H9 (cell line): ENCODE results near the gene HAGH. TPM values are rescaled to one million over a fixed set of nuclear protein-coding genes. Genes with fewer than 3 reads are reported as not detected.

Experiments
- DNase-seq: peaks from one replicate; pipeline ENCODE4 v3.0.0-alpha.2; 2017
- H2AFZ ChIP-seq: one replicate; pipeline ENCODE4 v1.6.1; 2013; ENCODE audit warnings: mild to moderate bottlenecking, low read length, control low read depth, moderate library complexity
- H2AK5ac ChIP-seq: 2 replicates; pipeline ENCODE4 v1.6.1; 2013; ENCODE audit warnings: low read length, control low read depth, mixed read lengths; ENCODE audit not compliant: insufficient read length
- H2BK120ac ChIP-seq: one replicate; pipeline ENCODE4 v1.6.1; 2013; ENCODE audit warnings: low read depth, mild to moderate bottlenecking, low read length, control low read depth, inconsistent platforms; ENCODE audit not compliant: poor library complexity, severe bottlenecking
- H2BK12ac ChIP-seq: 2 replicates; pipeline ENCODE4 v1.6.1; 2013; ENCODE audit warnings: low read length, control low read depth, mixed read lengths, low read depth; ENCODE audit not compliant: insufficient read length
- H2BK15ac ChIP-seq: 2 replicates; pipeline ENCODE4 v1.6.1; 2013; ENCODE audit warnings: low read depth, low read length, control low read depth
- H2BK20ac ChIP-seq: one replicate; pipeline ENCODE4 v1.6.1; 2013; ENCODE audit warnings: low read depth, mild to moderate bottlenecking, low read length, control low read depth, inconsistent platforms; ENCODE audit not compliant: poor library complexity, severe bottlenecking
- H2BK5ac ChIP-seq: 2 replicates; pipeline ENCODE4 v1.6.1; 2013; ENCODE audit warnings: low read length, control low read depth, mixed read lengths; ENCODE audit not compliant: insufficient read length
- H3K14ac ChIP-seq: 2 replicates; pipeline ENCODE4 v1.6.1; 2013; ENCODE audit warnings: low read length, control low read depth; ENCODE audit not compliant: insufficient read depth
- H3K18ac ChIP-seq: 2 replicates; pipeline ENCODE4 v1.6.1; 2013; ENCODE audit warnings: low read depth, mild to moderate bottlenecking, mixed read lengths, low read length, control low read depth; ENCODE audit not compliant: insufficient read length
- H3K23ac ChIP-seq: 2 replicates; pipeline ENCODE4 v1.6.1; 2013; ENCODE audit warnings: low read length, control low read depth, mixed read lengths, low read depth; ENCODE audit not compliant: insufficient read length
- H3K23me2 ChIP-seq: 2 replicates; pipeline ENCODE4 v1.6.1; 2013; ENCODE audit warnings: low read depth, mild to moderate bottlenecking, mixed read lengths, low read length, control low read depth; ENCODE audit not compliant: insufficient read length, poor library complexity, severe bottlenecking
- H3K27ac ChIP-seq: 2 replicates; pipeline ENCODE4 v1.5.1; 2013; ENCODE audit warnings: low read length, control low read depth, mixed read lengths, low read depth; ENCODE audit not compliant: insufficient read length
- H3K27me3 ChIP-seq: 2 replicates; pipeline ENCODE4 v1.6.1; 2013; ENCODE audit warnings: low read length, control low read depth, inconsistent platforms; ENCODE audit not compliant: insufficient read depth
- H3K4ac ChIP-seq: 2 replicates; pipeline ENCODE4 v1.6.1; 2013; ENCODE audit warnings: low read depth, mild to moderate bottlenecking, control low read depth, inconsistent platforms, low read length, moderate library complexity
- H3K4me1 ChIP-seq: 2 replicates; pipeline ENCODE4 v1.6.1; 2013; ENCODE audit warnings: low read length, control low read depth, inconsistent platforms; ENCODE audit not compliant: insufficient read depth
- H3K4me2 ChIP-seq: 2 replicates; pipeline ENCODE4 v1.6.1; 2013; ENCODE audit warnings: low read length, control low read depth, mixed read lengths; ENCODE audit not compliant: insufficient read length, insufficient read depth
- H3K56ac ChIP-seq: 2 replicates; pipeline ENCODE4 v1.6.1; 2013; ENCODE audit warnings: low read depth, mild to moderate bottlenecking, mixed read lengths, low read length, control low read depth; ENCODE audit not compliant: insufficient read length
- H3K79me1 ChIP-seq: 2 replicates; pipeline ENCODE4 v1.6.1; 2013; ENCODE audit warnings: low read depth, mild to moderate bottlenecking, moderate library complexity, low read length, control low read depth, inconsistent platforms; ENCODE audit not compliant: insufficient read depth, poor library complexity, severe bottlenecking
- H3K79me2 ChIP-seq: 2 replicates; pipeline ENCODE4 v1.6.1; 2013; ENCODE audit warnings: low read length, control low read depth, inconsistent platforms; ENCODE audit not compliant: insufficient read depth
- H3K9ac ChIP-seq: 2 replicates; pipeline ENCODE4 v1.6.1; 2013; ENCODE audit warnings: low read length, control low read depth, mixed read lengths; ENCODE audit not compliant: insufficient read length; ENCODE audit errors: extremely low read depth
- H3K9me3 ChIP-seq: one replicate; pipeline ENCODE4 v1.6.1; 2013; ENCODE audit warnings: low read depth, low read length, inconsistent platforms; ENCODE audit not compliant: control insufficient read depth
- H3T11ph ChIP-seq: one replicate; pipeline ENCODE4 v1.6.1; 2013; ENCODE audit warnings: mild to moderate bottlenecking, low read length, control low read depth, inconsistent platforms
- H4K20me1 ChIP-seq: one replicate; pipeline ENCODE4 v1.6.1; 2013; ENCODE audit not compliant: control insufficient read depth, insufficient read length, insufficient read depth
- H4K5ac ChIP-seq: 2 replicates; pipeline ENCODE4 v1.6.1; 2013; ENCODE audit warnings: low read depth, mild to moderate bottlenecking, mixed read lengths, low read length, control low read depth; ENCODE audit not compliant: insufficient read length
- H4K8ac ChIP-seq: replicated peaks from 2 replicates; pipeline ENCODE4 v1.6.1; 2013; ENCODE audit warnings: low read length, control low read depth, mixed read lengths, low read depth; ENCODE audit not compliant: insufficient read length
- H4K91ac ChIP-seq: 2 replicates; pipeline ENCODE4 v1.6.1; 2013; ENCODE audit warnings: low read depth, mild to moderate bottlenecking, moderate library complexity, mixed read lengths, low read length, control low read depth; ENCODE audit not compliant: insufficient read length
- H3K27ac Mint-ChIP-seq, 3 experiments: 2 replicates in 2 of 3; 3 replicates in 1 of 3; pipeline ENCODE4 v1.8.0; 2020 to 2021; ENCODE audit warnings: mixed read lengths in 3 of 3, mild to moderate bottlenecking in 1 of 3, moderate library complexity in 1 of 3
- H3K27me3 Mint-ChIP-seq: 2 replicates; pipeline ENCODE4 v1.8.0; 2021; ENCODE audit warnings: low read depth, mild to moderate bottlenecking, moderate library complexity, mixed read lengths
- H3K36me3 Mint-ChIP-seq, 3 experiments: 2 replicates in 2 of 3; 3 replicates in 1 of 3; pipeline ENCODE4 v1.8.0; 2020 to 2021; ENCODE audit warnings: low read depth in 3 of 3, mixed read lengths in 3 of 3; ENCODE audit not compliant: insufficient read depth in 1 of 3
- H3K4me1 Mint-ChIP-seq, 2 experiments: 2 replicates each; pipeline ENCODE4 v1.8.0; 2020; ENCODE audit warnings: mixed read lengths in 2 of 2
- H3K4me3 Mint-ChIP-seq, 2 experiments: 2 replicates in 1 of 2; 3 replicates in 1 of 2; pipeline ENCODE4 v1.8.0; 2020 to 2021; ENCODE audit warnings: mild to moderate bottlenecking in 2 of 2, mixed read lengths in 2 of 2, moderate library complexity in 1 of 2
- H3K9me3 Mint-ChIP-seq, 2 experiments: 2 replicates in 1 of 2; 3 replicates in 1 of 2; pipeline ENCODE4 v1.8.0; 2020; ENCODE audit warnings: mild to moderate bottlenecking in 2 of 2, mixed read lengths in 2 of 2, moderate library complexity in 1 of 2
- WGBS: extraction: QIAGEN DNeasy Blood & Tissue Kit; methylation state at CpG from one replicate; pipeline ENCODE4 v1.1.7; 2013; ENCODE audit warnings: missing lambda C conversion rate, low lambda C conversion rate, mixed read lengths; ENCODE audit not compliant: insufficient read length; ENCODE audit errors: extremely low coverage; 5-methylcytosine and 5-hydroxymethylcytosine counted together
- total RNA-seq: library from RNA; stranded (reverse); gene quantifications from 2 replicates; pipeline ENCODE4 v1.2.1, GENCODE V29; 2021
- TF ChIP-seq, protein P1 (sequence below): fragments of 200-600 bp; sonication (generic); conservative IDR thresholded peaks from 3 replicates; pipeline ENCODE4 v1.8.0; 2021; ENCODE audit warnings: antibody characterized with exemption, mild to moderate bottlenecking

Gene HAGH
- total RNA-seq, 1 experiment from 2014 or later, result 30.0 TPM

DNA sequence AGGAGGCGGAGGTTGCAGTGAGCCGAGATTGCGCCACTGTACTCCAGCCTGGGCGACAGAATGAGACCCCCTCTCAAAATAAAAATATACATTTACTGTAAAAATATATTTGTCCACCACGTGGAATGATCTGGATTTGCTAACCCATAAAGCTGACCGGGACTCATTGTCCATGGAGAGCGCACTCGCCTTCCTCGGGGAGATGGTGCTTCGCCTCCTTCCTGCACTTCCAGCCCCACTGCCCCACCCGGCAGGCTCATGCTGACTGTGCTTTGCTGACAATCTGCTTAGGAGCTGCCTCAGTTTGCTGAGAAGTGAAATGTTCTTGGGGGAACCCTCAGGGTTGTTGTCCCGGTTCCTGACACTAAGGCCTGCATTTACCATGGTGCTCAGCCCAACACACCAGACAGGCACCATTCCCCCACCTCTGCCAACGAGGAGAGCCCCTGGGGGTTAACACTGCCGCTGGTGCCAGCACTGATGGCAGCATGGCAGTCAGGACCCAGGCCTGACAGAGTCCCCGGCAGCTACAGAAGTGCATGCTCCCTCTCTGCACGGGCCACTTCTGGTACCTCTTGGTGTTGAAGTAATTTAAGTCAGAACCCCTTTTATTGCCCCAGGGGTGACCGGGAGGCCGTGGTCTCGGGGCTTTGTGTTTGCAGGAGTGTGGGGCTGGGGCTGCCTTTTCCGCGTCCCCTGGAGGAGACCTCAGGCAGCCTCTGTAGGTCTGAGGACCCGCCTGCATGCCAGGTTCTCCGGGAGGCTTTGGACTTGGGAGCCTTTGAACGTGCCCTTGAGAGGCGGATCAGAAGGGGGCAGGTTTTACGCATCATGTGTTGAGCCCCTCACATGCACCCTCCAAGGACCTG, 41.4 kb downstream of the HAGH start:
- Histone ChIP-seq H4K91ac (no peak overlapping the region), H3K18ac (no peak overlapping the region), H3K79me1 (peaks cover 5% of the 10 kb centered on the region), H3K4me2 (no peak overlapping the region), H3K9ac (no peak overlapping the region), H4K5ac (no peak overlapping the region), H3K4me1 (no peaks in the 10 kb centered on the region; the same call in 1 of the 2 replicates), H2AK5ac (no peak overlapping the region), H2BK12ac (no peak overlapping the region), H4K20me1 (no peaks in the 10 kb centered on the region), H2BK120ac (no peak overlapping the region), H2AFZ (no peak overlapping the region), H3K4ac (no peak overlapping the region), H3K9me3 (no peaks in the 10 kb centered on the region), H3T11ph (no peak overlapping the region), H3K23ac (no peak overlapping the region), H3K79me2 (peaks cover 8% of the 10 kb centered on the region; the same call in 1 of the 2 replicates), H3K56ac (no peak overlapping the region), H4K8ac (no peak overlapping the region), H2BK15ac (no peak overlapping the region), H3K14ac (no peak overlapping the region), H2BK5ac (no peak overlapping the region), H3K27ac (no peak overlapping the region), H3K23me2 (peaks cover 5% of the 10 kb centered on the region), H2BK20ac (no peak overlapping the region), H3K27me3 (no peaks in the 10 kb centered on the region)
- Mint-ChIP-seq H3K9me3 (no peaks in the 10 kb centered on the region), H3K27ac (no peak overlapping the region), H3K4me3 (peak overlapping the region; percentile 50 to 68; a peak in 4 of 5 replicates), H3K27me3 (peaks cover 2% of the 10 kb centered on the region; the same call in 1 of the 2 replicates), H3K4me1 (peaks cover 7 to 14% of the 10 kb centered on the region in 2 experiments), H3K36me3 (peaks cover 5 to 28% (median 17%) of the 10 kb centered on the region in 3 experiments; a peak in 6 of 7 replicates)
- TF ChIP-seq, protein P1, sequence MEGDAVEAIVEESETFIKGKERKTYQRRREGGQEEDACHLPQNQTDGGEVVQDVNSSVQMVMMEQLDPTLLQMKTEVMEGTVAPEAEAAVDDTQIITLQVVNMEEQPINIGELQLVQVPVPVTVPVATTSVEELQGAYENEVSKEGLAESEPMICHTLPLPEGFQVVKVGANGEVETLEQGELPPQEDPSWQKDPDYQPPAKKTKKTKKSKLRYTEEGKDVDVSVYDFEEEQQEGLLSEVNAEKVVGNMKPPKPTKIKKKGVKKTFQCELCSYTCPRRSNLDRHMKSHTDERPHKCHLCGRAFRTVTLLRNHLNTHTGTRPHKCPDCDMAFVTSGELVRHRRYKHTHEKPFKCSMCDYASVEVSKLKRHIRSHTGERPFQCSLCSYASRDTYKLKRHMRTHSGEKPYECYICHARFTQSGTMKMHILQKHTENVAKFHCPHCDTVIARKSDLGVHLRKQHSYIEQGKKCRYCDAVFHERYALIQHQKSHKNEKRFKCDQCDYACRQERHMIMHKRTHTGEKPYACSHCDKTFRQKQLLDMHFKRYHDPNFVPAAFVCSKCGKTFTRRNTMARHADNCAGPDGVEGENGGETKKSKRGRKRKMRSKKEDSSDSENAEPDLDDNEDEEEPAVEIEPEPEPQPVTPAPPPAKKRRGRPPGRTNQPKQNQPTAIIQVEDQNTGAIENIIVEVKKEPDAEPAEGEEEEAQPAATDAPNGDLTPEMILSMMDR, result no peak
- DNase-seq, result peak; percentile 25
- WGBS, result no CpG with 5 or more reads among the region's 26 CpGs
